Epithelial cell of proximal tubule (primary cell): Measurements from ENCODE around the gene SCFD2. TPM values are rescaled to one million over a fixed set of nuclear protein-coding genes. Genes with fewer than 3 reads are reported as not detected.

Source experiments
- DNase-seq: peaks from one replicate; pipeline ENCODE4 v3.0.0-alpha.2; 2011; ENCODE audit warnings: low read depth
- H3K4me3 ChIP-seq: 2 replicates; pipeline ENCODE4 v1.5.1; 2011; ENCODE audit warnings: low read depth, mild to moderate bottlenecking, low read length
- total RNA-seq: library from RNA; depleted of rRNA; stranded (reverse); fragments of >200 nt; gene quantifications from 2 replicates; pipeline ENCODE4 v1.2.3, GENCODE V29; 2015
- TF ChIP-seq, protein P1 (sequence below): conservative IDR thresholded peaks from 2 replicates; pipeline ENCODE4 v1.5.1; 2012; ENCODE audit warnings: low read depth, mild to moderate bottlenecking, low read length

Gene SCFD2
- total RNA-seq, 1 donor from 2014 or later = 8.9 TPM

DNA sequence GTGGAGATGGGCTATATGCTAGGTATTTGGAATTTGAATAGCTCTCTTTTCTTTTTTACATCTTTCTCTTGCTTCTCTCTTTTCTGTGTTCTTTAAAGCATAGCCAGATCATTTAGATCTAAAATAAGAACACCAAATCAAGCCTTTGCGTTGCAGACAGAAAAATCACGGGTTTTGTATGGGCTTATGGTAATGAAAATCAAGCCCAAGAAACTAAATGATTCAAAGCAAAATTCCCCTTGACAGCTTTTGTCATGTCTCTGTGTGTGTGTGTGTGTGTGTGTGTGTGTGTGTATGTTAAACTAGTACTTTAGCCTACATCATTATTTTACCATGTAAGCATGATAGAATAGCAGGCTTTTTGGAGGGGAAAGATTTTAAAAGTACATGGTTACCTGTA lies 505.5 kb downstream of the SCFD2 start:
- no peak overlapping the region for H3K4me3 ChIP-seq
- TF ChIP-seq, protein P1, sequence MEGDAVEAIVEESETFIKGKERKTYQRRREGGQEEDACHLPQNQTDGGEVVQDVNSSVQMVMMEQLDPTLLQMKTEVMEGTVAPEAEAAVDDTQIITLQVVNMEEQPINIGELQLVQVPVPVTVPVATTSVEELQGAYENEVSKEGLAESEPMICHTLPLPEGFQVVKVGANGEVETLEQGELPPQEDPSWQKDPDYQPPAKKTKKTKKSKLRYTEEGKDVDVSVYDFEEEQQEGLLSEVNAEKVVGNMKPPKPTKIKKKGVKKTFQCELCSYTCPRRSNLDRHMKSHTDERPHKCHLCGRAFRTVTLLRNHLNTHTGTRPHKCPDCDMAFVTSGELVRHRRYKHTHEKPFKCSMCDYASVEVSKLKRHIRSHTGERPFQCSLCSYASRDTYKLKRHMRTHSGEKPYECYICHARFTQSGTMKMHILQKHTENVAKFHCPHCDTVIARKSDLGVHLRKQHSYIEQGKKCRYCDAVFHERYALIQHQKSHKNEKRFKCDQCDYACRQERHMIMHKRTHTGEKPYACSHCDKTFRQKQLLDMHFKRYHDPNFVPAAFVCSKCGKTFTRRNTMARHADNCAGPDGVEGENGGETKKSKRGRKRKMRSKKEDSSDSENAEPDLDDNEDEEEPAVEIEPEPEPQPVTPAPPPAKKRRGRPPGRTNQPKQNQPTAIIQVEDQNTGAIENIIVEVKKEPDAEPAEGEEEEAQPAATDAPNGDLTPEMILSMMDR = no peak
- DNase-seq = no peak

DNA sequence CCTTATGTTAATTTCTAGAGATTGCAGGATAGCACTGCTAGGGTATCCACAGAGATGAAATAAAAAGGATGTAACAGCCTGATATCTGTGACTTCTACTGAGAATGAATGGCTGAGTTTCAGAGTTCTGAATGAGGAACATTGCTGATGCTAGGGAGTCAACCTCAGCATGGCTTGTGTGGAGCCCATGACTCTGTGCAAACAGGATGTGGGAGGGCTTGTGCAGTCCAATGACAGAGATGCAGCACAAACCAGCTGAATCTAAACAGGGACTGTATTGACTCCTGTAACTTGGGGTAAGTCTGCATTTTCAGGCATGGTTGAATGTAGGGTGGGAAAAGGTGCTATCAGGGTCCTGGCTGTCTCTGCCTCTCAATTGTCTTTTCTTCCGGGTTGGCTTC lies 509.1 kb downstream of the SCFD2 start:
- no peak for DNase-seq
- no peak overlapping the region for H3K4me3 ChIP-seq
- TF ChIP-seq, protein P1 = no peak

DNA sequence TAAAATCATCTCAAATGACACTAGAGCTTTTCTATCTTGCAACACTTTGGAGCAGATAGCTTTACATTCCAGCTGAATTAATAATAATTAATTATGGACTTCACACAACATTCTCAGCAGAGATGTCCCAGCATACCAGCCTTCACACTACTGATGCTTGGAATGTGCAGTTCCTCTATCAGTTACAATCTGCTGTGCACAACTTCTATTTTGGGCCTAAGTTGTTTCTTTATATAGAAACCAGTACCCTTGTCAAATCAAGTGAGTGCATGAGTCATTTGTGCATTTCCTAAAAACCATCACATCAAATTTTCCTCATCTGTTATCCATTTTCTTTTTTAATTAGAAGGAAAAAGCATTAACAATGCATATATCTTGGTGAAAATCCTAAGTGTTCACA lies 512.5 kb downstream of the SCFD2 start:
- DNase-seq = no peak
- TF ChIP-seq, protein P1 = no peak
- H3K4me3 ChIP-seq = no peak overlapping the region

DNA sequence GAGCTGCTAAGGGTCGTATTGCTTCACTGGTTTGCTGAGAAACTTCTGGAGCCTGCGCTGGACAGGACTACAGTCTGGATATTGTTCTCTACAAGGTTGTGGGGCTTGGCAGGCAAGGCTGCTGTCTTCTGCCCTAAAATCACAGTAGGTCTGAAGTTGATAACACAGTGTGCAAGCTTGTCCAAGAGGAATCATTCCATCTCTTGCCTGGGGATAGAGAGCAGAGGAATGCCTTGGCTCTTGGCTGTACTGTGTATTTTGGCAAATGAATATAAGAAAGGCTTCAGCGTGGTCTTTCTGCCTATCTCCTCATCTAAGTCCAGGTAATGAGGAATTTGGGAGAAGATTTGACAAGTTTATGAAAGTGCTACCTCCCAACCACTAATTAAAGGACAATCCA lies 513.1 kb downstream of the SCFD2 start:
- no peak overlapping the region for H3K4me3 ChIP-seq
- no peak for DNase-seq
- TF ChIP-seq, protein P1 = no peak

DNA sequence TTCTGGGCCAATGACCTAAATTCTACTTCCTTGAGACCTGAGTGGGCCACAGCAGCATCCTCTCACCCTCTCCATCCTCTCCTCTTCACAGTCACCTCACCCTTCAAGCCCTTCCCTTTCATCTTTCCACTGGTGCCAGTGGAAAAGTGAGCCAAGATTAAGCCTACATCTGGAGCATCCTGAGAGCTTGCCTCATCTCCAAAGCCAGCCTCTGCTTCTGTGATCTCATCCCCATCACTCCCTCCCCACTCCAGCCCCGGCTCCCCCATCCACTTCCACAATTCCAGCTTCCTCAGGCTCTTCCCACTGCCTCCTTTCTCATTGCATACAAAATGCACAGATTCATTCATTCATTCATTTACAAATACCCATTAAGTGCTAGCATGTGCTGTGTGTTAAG lies 513.8 kb downstream of the SCFD2 start:
- H3K4me3 ChIP-seq = no peak overlapping the region
- TF ChIP-seq, protein P1 = no peak
- DNase-seq = no peak

DNA sequence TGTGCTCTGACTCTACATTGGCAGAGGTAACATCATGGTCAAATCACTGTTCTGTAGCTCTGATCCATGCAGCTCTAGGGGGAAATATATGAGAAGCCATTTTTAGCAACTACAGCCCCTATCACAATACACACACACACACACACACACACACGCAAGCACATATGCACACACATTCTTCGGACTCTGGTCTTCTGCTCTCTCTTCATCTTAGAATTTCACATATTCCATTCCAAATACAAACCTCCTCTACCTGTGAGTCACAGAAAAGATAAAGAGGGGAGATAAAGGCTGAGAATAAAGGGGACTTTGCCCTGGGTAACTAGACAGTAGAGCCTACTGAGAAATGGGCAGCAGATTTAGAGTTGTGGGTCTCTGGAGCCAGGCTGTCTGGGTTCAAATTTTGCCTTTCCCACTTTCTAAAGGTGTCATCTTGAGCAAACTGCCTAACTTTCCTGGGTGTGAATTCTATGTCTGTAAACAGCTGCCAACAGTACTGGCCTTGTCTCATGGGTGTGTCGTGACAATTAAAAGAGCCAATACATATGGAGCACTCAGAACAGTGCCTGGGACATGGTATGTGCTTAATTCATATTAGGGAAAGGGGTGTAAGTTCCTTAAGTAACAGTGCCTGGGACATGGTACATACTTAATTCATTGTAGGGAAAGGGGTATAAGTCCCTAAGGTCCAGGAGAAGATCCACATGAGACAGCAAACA lies 515.3 kb downstream of the SCFD2 start:
- H3K4me3 ChIP-seq = no peak overlapping the region
- no peak for DNase-seq
- TF ChIP-seq, protein P1 = no peak

DNA sequence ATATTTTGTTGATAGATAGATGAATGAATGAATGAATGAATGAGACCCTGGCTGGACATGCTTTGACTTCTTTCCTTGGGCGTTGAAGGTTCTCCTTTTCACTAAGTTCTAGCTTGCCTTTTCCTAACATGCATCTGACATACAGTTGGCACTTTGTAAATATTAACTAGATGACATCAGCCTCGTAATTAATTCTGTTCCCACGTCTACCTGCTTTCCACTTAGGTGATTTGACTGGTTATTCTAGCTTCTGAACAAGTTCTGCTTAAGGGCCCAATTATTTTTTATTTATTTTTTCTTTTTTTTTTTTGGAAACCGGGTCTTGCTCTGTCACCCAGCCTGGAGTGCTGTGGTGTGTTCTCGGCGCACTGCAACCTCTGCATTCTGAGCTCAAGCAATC lies 517.6 kb downstream of the SCFD2 start:
- no peak overlapping the region for H3K4me3 ChIP-seq
- peak; percentile 40 for DNase-seq
- TF ChIP-seq, protein P1 = no peak
